ENCODE measurements around the gene SLAMF6.

Gene SLAMF6

DNA sequence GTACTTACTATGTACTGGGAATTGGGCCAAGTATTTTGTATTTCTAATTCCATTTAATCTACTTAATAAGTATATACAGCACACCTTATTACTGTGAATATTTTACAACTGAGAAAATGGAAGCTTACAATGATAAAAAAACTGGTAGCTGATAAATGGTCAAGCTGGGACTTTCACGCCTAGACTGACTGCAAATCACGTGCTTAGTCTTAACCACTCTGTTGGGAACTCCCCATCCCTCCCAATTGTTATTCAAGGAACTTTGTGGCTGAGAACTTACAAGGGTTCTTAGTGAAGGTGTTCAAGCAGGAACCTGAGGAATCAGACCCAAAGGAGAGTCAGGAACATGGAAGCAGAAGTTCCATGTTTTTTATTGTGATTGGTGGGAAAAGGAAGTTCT, 29.4 kb upstream of the SLAMF6 start:
- no peak for DNase-seq (ENCODE audit: low spot score)
- Mint-ChIP-seq H3K36me3 (ENCODE audit: low read depth) (peaks cover 57% of the 10 kb centered on the region), H3K27me3 (ENCODE audit: low read depth) (no peaks in the 10 kb centered on the region), H3K4me3 (no peak overlapping the region), H3K9me3 (no peaks in the 10 kb centered on the region), H3K4me1 (ENCODE audit: low read depth) (peaks cover 4% of the 10 kb centered on the region), H3K27ac (no peak overlapping the region)

GRCh38 chr1:160550572-160551034, 27.5 kb upstream of the SLAMF6 start:
- Mint-ChIP-seq H3K4me3 (no peak overlapping the region), H3K27me3 (ENCODE audit: low read depth) (no peaks in the 10 kb centered on the region), H3K9me3 (no peaks in the 10 kb centered on the region), H3K36me3 (ENCODE audit: low read depth) (peaks cover 67% of the 10 kb centered on the region), H3K27ac (no peak overlapping the region), H3K4me1 (ENCODE audit: low read depth) (peaks cover 7% of the 10 kb centered on the region)
- peak; percentile 45 for DNase-seq (ENCODE audit: low spot score)

DNA sequence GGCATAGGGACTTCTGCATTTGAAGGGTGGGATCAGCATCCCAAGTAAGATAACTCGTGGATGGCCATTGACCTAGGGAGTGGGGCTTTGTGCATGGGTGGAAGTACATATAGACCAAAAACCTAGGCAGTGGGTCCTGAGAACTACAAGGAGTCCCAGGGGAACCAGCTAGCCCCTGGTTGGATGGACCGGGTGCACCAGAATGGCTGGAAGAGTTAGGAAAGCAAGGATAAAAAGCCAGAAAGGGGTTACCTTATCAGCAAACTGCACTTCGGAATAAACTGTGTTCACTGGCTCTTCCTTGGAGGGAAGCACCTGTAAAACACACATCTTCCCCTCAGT, 26.6 kb upstream of the SLAMF6 start:
- Mint-ChIP-seq H3K4me3 (no peak overlapping the region), H3K27ac (no peak overlapping the region), H3K9me3 (no peaks in the 10 kb centered on the region), H3K27me3 (ENCODE audit: low read depth) (no peaks in the 10 kb centered on the region), H3K4me1 (ENCODE audit: low read depth) (peaks cover 12% of the 10 kb centered on the region), H3K36me3 (ENCODE audit: low read depth) (peaks cover 72% of the 10 kb centered on the region)
- DNase-seq (ENCODE audit: low spot score), result no peak

DNA sequence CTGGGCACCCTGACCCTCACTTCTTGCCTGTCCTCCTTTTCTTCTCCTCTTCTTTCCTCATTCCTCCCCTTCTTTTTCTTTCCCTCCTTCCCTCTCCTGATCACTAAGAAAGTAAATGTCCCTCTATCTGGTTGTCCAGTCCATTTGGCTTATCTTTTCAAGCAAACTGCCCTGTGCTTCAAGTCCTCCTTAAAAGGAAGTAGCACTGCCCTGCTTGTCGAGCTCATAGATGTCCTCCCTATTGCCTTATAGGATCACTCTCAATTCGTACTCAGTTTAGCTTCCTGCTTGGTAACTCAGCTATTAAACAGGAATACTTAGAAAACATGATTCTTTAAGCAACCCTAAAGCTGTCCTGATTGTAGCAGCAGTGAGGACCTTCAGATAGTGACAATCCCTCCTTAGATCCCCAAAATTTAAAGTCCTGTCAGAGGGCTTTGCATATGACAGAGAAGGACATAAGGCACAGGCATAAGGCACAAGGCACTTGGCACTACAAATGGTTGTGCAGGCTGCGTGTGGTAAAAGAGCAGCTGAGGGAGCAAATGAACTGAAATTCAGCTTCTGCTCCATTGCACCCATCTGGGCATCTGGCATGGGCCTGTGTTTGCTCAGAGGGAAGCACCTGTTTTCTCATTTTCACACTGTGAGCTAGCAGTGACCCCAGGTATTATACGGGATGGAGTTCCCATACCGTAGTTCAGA, 26.1 kb upstream of the SLAMF6 start:
- peaks cover 11% of the 10 kb centered on the region for H3K4me1 Mint-ChIP-seq (ENCODE audit: low read depth)
- H3K4me3 Mint-ChIP-seq, result no peak overlapping the region
- peaks cover 70% of the 10 kb centered on the region for H3K36me3 Mint-ChIP-seq (ENCODE audit: low read depth)
- DNase-seq (ENCODE audit: low spot score), result no peak
- peak overlapping the region; percentile 3 for H3K27ac Mint-ChIP-seq
- no peaks in the 10 kb centered on the region for H3K9me3 Mint-ChIP-seq
- H3K27me3 Mint-ChIP-seq (ENCODE audit: low read depth), result no peaks in the 10 kb centered on the region

- peaks cover 62% of the 10 kb centered on the region for H3K36me3 Mint-ChIP-seq (ENCODE audit: low read depth)
- H3K9me3 Mint-ChIP-seq, result no peaks in the 10 kb centered on the region
- DNase-seq (ENCODE audit: low spot score), result no peak
- peaks cover 13% of the 10 kb centered on the region for H3K4me1 Mint-ChIP-seq (ENCODE audit: low read depth)
- no peak overlapping the region for H3K4me3 Mint-ChIP-seq
- H3K27me3 Mint-ChIP-seq (ENCODE audit: low read depth), result no peaks in the 10 kb centered on the region
- no peak overlapping the region for H3K27ac Mint-ChIP-seq
Measured at GRCh38 chr1:160548183-160548582, 25.1 kb upstream of the SLAMF6 start.

- H3K27me3 Mint-ChIP-seq (ENCODE audit: low read depth), result no peaks in the 10 kb centered on the region
- H3K4me3 Mint-ChIP-seq, result no peak overlapping the region
- H3K36me3 Mint-ChIP-seq (ENCODE audit: low read depth), result peaks cover 55% of the 10 kb centered on the region
- H3K9me3 Mint-ChIP-seq, result no peaks in the 10 kb centered on the region
- peaks cover 13% of the 10 kb centered on the region for H3K4me1 Mint-ChIP-seq (ENCODE audit: low read depth)
- no peak for DNase-seq (ENCODE audit: low spot score)
- no peak overlapping the region for H3K27ac Mint-ChIP-seq
Measured at GRCh38 chr1:160547422-160547821, 24.4 kb upstream of the SLAMF6 start.

DNA sequence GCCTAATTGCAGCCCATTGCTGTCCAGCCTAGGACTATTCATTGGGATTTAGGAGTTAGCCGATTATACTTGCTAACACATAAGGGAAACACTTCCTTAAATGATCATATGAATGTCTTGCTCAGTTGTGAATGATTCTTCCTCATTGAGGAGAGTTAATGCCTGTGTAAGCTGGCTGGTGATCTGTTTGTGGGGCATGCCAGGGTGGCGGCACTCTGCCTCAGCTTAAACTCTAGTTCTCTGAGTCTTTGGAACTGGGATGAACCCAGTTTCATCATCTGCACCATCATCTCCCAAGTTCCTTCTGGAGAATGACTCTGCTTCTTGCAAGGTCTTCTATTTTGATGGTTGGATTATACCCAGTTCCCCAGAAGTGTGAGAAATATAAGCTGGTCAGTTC, 23.9 kb upstream of the SLAMF6 start:
- Mint-ChIP-seq H3K36me3 (ENCODE audit: low read depth) (peaks cover 51% of the 10 kb centered on the region), H3K4me1 (ENCODE audit: low read depth) (peaks cover 15% of the 10 kb centered on the region), H3K27ac (no peak overlapping the region), H3K27me3 (ENCODE audit: low read depth) (no peaks in the 10 kb centered on the region), H3K4me3 (no peak overlapping the region), H3K9me3 (no peaks in the 10 kb centered on the region)
- DNase-seq (ENCODE audit: low spot score), result no peak

GRCh38 chr1:160544647-160545046, 21.6 kb upstream of the SLAMF6 start:
- Mint-ChIP-seq H3K27ac (peak overlapping the region; percentile 49), H3K9me3 (no peaks in the 10 kb centered on the region), H3K36me3 (ENCODE audit: low read depth) (peaks cover 39% of the 10 kb centered on the region), H3K4me3 (no peak overlapping the region), H3K4me1 (ENCODE audit: low read depth) (peaks cover 33% of the 10 kb centered on the region), H3K27me3 (ENCODE audit: low read depth) (no peaks in the 10 kb centered on the region)
- no peak for DNase-seq (ENCODE audit: low spot score)

DNA sequence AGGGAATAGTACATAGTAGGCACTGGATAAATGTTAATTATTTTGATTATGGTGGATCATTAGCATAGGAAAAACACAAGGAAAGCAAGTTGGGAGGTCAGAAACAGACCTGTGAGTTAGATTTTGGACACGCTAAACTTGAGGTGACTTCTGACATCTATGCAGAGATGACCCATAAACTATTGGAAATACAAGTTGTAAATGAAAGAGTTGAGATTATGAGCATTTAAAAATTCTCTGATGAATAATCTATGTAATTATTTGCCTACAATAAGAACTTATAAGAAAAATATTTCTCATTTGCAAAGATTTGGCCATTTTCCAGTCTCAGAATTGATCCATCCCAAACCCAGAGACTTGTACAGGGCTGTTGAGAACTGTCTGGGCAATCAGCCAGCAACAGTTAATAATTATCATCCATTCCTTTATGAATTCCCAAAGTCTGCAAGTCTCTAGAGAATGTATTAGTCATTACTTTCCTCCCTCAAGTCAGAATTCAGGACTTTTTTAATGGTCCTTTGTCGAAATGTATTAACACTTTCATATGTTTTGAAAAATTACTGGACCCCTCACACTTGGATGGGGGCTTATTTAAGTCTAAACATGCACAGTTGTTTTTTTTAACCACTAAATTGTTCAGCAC, 19.4 kb upstream of the SLAMF6 start:
- DNase-seq (ENCODE audit: low spot score), result no peak
- Mint-ChIP-seq H3K27me3 (ENCODE audit: low read depth) (no peaks in the 10 kb centered on the region), H3K9me3 (no peaks in the 10 kb centered on the region), H3K4me3 (no peak overlapping the region), H3K4me1 (ENCODE audit: low read depth) (peaks cover 43% of the 10 kb centered on the region), H3K27ac (no peak overlapping the region), H3K36me3 (ENCODE audit: low read depth) (peaks cover 25% of the 10 kb centered on the region)

DNA sequence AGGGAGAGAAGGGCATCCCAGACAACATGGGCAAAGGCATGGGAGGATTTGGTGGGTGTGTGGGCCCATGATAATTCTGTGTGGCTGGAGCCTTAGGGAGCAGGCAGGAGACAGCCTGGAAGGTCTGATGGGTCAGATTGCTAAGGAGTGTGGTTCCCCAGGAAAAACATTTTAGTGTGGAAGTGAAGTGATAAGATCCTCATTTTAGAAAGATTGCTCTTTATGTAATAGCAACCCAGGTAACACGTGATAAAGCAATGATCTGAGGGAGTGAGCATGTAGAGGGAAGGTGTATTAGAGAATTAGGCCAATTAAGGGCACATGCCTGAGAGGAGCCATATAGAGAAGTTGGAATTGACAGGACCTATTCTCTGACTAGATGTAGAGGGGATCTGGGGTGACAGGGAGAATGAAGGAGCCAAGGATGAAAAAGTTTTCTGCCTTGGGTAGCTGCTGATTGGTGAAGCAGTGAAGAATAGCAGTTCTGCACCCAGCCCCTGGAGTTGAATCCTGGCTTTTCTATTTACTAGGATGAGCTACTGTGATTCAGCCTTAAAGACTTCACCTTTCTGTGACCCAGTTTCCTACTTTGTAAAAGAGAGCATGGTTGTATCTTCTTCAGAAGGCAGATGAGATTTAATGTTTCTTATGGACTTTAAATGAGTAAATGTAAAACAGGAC, 18.7 kb upstream of the SLAMF6 start:
- H3K36me3 Mint-ChIP-seq (ENCODE audit: low read depth), result peaks cover 24% of the 10 kb centered on the region
- DNase-seq (ENCODE audit: low spot score), result no peak
- H3K4me1 Mint-ChIP-seq (ENCODE audit: low read depth), result peaks cover 43% of the 10 kb centered on the region
- H3K27me3 Mint-ChIP-seq (ENCODE audit: low read depth), result no peaks in the 10 kb centered on the region
- H3K27ac Mint-ChIP-seq, result peak overlapping the region; percentile 29
- H3K9me3 Mint-ChIP-seq, result peaks cover 6% of the 10 kb centered on the region
- H3K4me3 Mint-ChIP-seq, result no peak overlapping the region

DNA sequence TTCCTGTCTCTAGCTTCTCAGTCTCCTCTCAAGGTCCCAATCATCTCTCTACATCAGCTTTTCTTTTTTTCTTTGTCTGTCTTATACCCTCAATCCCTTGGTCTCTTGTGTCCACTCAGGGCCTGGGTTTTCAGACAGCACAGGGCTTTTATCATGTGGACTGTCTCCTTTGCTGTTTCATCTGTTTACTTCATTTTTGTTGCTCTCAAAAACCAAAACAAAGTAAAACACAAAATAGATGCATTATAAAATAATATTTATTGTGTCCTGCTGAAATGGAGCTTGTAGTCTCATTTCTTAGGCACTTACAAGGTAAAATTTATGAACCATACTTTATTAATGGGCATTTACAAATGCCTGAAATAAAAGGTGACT, 17.8 kb upstream of the SLAMF6 start:
- Mint-ChIP-seq H3K27me3 (ENCODE audit: low read depth) (no peaks in the 10 kb centered on the region), H3K9me3 (peaks cover 15% of the 10 kb centered on the region), H3K27ac (peak overlapping the region; percentile 78), H3K4me1 (ENCODE audit: low read depth) (peaks cover 41% of the 10 kb centered on the region), H3K36me3 (ENCODE audit: low read depth) (peaks cover 24% of the 10 kb centered on the region), H3K4me3 (peak overlapping the region; percentile 76)
- no peak for DNase-seq (ENCODE audit: low spot score)

- Mint-ChIP-seq H3K27me3 (ENCODE audit: low read depth) (no peaks in the 10 kb centered on the region), H3K4me3 (peak overlapping the region; percentile 76), H3K36me3 (ENCODE audit: low read depth) (peaks cover 24% of the 10 kb centered on the region), H3K4me1 (ENCODE audit: low read depth) (peaks cover 41% of the 10 kb centered on the region), H3K9me3 (peaks cover 19% of the 10 kb centered on the region), H3K27ac (peak overlapping the region; percentile 78)
- peak; percentile 81 for DNase-seq (ENCODE audit: low spot score)
Measured at GRCh38 chr1:160539990-160540858, 17.2 kb upstream of the SLAMF6 start.

DNA sequence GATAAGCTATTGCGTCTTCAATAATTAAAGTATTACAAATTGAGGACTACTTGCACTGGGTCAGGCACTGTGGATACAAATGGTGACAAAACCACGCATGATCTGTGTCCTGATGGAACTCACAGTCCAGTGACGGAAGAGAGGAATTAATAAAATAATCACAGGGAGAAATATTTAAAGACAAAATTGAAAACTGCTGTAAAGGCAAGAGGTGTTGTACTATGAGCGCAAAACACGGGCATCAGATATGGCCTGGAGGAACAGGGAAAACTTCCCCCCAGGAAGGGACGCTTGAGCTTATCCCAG, 16.6 kb upstream of the SLAMF6 start:
- H3K4me1 Mint-ChIP-seq (ENCODE audit: low read depth), result peaks cover 35% of the 10 kb centered on the region
- H3K4me3 Mint-ChIP-seq, result peak overlapping the region; percentile 76
- H3K27me3 Mint-ChIP-seq (ENCODE audit: low read depth), result no peaks in the 10 kb centered on the region
- peak overlapping the region; percentile 78 for H3K27ac Mint-ChIP-seq
- DNase-seq (ENCODE audit: low spot score), result no peak
- peaks cover 23% of the 10 kb centered on the region for H3K36me3 Mint-ChIP-seq (ENCODE audit: low read depth)
- peaks cover 24% of the 10 kb centered on the region for H3K9me3 Mint-ChIP-seq

Measured in T-helper 2 cell treated with Interferon-gamma antibody and Interleukin-4, amounts not matched to agents 5 μg/mL and 100 μg/mL, for 36 hours (primary cell).